ENCODE data around the gene IPO11. TPM values are rescaled to one million over a fixed set of nuclear protein-coding genes. Genes with fewer than 3 reads are reported as not detected.

Gene IPO11
- total RNA-seq, 1 donor from 2014 or later, result 22.4 TPM

DNA sequence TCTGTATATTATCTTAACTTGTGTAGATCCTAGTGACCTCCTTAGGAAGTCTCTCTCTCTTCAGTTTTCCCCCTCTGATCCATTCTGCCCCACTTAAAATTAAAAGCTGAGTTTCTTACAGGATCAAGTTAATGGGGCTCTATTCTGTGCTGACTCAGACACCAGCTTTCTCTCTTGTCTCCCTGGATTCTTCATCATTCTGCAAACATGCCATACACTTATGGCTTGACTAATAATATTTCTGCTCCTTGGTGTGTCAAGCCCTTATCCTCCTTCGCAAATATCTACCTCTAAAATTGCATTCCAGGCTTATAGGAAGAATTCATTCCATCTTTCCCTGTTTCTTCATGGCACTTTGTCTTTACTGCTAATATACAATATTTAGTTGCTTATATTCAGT, 184.1 kb downstream of the IPO11 start:
- FAIRE-seq (no peak), DNase-seq (ENCODE audit: low read depth) (no peak)
- Histone ChIP-seq H3K4me3 (ENCODE audit: low read depth, low read length) (no peak overlapping the region), H3K36me3 (ENCODE audit: control insufficient read depth, insufficient read depth, low read length) (no peaks in the 10 kb centered on the region), H3K27me3 (ENCODE audit: control insufficient read depth, insufficient read depth, low read length) (no peaks in the 10 kb centered on the region)
- TF ChIP-seq, protein P1, sequence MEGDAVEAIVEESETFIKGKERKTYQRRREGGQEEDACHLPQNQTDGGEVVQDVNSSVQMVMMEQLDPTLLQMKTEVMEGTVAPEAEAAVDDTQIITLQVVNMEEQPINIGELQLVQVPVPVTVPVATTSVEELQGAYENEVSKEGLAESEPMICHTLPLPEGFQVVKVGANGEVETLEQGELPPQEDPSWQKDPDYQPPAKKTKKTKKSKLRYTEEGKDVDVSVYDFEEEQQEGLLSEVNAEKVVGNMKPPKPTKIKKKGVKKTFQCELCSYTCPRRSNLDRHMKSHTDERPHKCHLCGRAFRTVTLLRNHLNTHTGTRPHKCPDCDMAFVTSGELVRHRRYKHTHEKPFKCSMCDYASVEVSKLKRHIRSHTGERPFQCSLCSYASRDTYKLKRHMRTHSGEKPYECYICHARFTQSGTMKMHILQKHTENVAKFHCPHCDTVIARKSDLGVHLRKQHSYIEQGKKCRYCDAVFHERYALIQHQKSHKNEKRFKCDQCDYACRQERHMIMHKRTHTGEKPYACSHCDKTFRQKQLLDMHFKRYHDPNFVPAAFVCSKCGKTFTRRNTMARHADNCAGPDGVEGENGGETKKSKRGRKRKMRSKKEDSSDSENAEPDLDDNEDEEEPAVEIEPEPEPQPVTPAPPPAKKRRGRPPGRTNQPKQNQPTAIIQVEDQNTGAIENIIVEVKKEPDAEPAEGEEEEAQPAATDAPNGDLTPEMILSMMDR (IDR thresholded peaks at IDR 0.05; ENCODE audit: insufficient read depth, low read length, severe bottlenecking), result no peak

DNA sequence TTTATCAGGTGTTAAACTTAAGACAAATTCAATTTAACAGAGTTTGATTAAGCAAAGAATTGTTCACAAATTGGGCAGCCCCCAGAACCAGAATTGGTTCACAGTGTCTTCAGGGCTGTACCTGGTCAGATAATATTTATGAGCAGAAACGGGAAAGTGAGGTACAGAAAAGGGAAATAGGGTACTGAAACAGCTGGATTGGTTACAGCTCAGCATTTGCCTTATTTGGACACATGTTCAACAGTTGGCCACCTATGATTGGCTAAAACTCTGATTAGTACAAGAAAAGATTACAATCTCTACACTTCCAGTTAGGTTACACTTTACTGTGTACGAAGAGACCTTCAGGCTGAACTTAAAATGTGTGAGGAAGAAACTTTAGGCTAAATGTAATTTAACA, 184.8 kb downstream of the IPO11 start:
- Histone ChIP-seq H3K4me3 (ENCODE audit: low read depth, low read length) (no peak overlapping the region), H3K36me3 (ENCODE audit: control insufficient read depth, insufficient read depth, low read length) (no peaks in the 10 kb centered on the region), H3K27me3 (ENCODE audit: control insufficient read depth, insufficient read depth, low read length) (no peaks in the 10 kb centered on the region)
- DNase-seq (ENCODE audit: low read depth) (no peak), FAIRE-seq (no peak)
- TF ChIP-seq, protein P1 (IDR thresholded peaks at IDR 0.05; ENCODE audit: insufficient read depth, low read length, severe bottlenecking), result no peak

DNA sequence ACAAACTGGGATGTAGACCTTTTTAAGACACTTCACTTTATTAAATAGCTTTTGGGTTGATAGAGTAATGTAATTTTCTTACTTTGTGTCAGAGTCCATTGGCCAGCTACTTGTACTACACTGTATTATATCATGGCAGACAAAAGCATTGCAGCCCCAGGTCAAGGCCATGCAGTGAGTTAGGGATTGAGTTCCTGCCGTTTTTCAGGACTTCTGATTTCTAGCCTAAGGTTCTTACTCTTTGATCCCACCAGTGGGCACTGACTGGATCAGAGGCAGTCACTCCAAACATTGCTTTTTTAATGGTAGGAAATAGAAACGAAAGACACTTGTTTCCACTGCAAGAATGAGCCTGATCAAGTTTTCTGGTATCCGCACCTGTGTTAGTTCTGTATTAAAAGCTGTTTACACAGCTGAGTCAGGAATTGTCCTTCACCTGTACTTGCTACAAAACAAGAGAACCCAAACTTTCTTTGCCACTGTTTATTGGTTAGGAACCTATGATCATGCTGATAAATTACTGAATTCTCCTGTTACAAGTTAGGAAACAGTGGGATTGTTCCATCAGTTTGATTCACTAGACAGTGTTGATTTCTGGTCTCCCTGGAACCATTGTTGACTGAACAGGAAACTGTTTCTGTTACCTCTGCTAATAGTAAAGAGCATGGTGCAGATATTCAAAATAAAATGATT, 188.1 kb downstream of the IPO11 start:
- peak; percentile 15 for DNase-seq (ENCODE audit: low read depth)
- no peaks in the 10 kb centered on the region for H3K36me3 ChIP-seq (ENCODE audit: control insufficient read depth, insufficient read depth, low read length)
- FAIRE-seq, result no peak

GRCh38 chr5:62603934-62604333, 191.4 kb downstream of the IPO11 start:
- Histone ChIP-seq H3K4me3 (ENCODE audit: low read depth, low read length) (no peak overlapping the region), H3K36me3 (ENCODE audit: control insufficient read depth, insufficient read depth, low read length) (no peaks in the 10 kb centered on the region), H3K27me3 (ENCODE audit: control insufficient read depth, insufficient read depth, low read length) (no peaks in the 10 kb centered on the region)
- TF ChIP-seq, protein P1 (IDR thresholded peaks at IDR 0.05; ENCODE audit: insufficient read depth, low read length, severe bottlenecking), result no peak
- FAIRE-seq, result no peak
- DNase-seq (ENCODE audit: low read depth), result peak; percentile 27

More for the DNA sequence above, 188.1 kb downstream of the IPO11 start:
- Histone ChIP-seq H3K27me3 (ENCODE audit: control insufficient read depth, insufficient read depth, low read length) (no peaks in the 10 kb centered on the region), H3K4me3 (ENCODE audit: low read depth, low read length) (no peak overlapping the region)
- TF ChIP-seq, protein P1 (IDR thresholded peaks at IDR 0.05; ENCODE audit: insufficient read depth, low read length, severe bottlenecking), result no peak

GRCh38 chr5:62605638-62606037, 193.1 kb downstream of the IPO11 start:
- DNase-seq (ENCODE audit: low read depth) (no peak), FAIRE-seq (no peak)
- TF ChIP-seq, protein P1 (IDR thresholded peaks at IDR 0.05; ENCODE audit: insufficient read depth, low read length, severe bottlenecking), result no peak
- no peak overlapping the region for H3K4me3 ChIP-seq (ENCODE audit: low read depth, low read length)
- no peaks in the 10 kb centered on the region for H3K36me3 ChIP-seq (ENCODE audit: control insufficient read depth, insufficient read depth, low read length)
- no peaks in the 10 kb centered on the region for H3K27me3 ChIP-seq (ENCODE audit: control insufficient read depth, insufficient read depth, low read length)

DNA sequence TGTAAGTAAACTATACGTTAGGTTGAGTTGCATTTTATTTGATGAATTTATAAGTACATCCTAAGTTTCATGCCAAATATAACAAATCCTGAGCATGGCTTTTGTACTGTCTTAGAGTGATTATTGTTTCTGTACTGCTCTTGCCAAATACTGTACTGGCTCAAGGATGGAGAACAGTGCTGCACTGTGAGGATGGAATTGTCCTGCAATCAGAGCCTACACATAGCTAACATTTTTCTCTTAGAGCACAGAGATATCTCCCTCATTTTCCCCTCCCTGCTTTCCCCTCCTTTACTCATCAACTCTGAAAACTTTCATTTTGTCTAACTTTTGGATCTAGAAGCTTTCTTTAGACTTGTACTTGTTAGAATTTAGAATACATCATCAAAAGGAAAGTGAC, 194.3 kb downstream of the IPO11 start:
- H3K4me3 ChIP-seq (ENCODE audit: low read depth, low read length), result no peak overlapping the region
- DNase-seq (ENCODE audit: low read depth), result no peak
- no peaks in the 10 kb centered on the region for H3K27me3 ChIP-seq (ENCODE audit: control insufficient read depth, insufficient read depth, low read length)
- TF ChIP-seq, protein P1 (IDR thresholded peaks at IDR 0.05; ENCODE audit: insufficient read depth, low read length, severe bottlenecking), result no peak
- no peak for FAIRE-seq
- no peaks in the 10 kb centered on the region for H3K36me3 ChIP-seq (ENCODE audit: control insufficient read depth, insufficient read depth, low read length)

Measured in bronchial epithelial cell (primary cell).